Trophoblast cell (in vitro differentiated cells and primary cell): ENCODE measurements around the gene PIP5K1B.
A peak's percentile ranks its signal among the peaks of the same experiment; 100 is the strongest.

ENCODE experiments used
- DNase-seq, 2 donors: peaks; one replicate each; pipeline ENCODE4 v3.0.0-alpha.2; 2016
- H2AFZ ChIP-seq: 2 replicates; pipeline ENCODE4 v1.6.1; 2013; ENCODE audit warnings: low read length, moderate library complexity, mild to moderate bottlenecking; ENCODE audit not compliant: insufficient read depth, poor library complexity
- H2AK5ac ChIP-seq: 2 replicates; pipeline ENCODE4 v1.6.1; 2013; ENCODE audit warnings: mild to moderate bottlenecking, low read length
- H2BK120ac ChIP-seq: 2 replicates; pipeline ENCODE4 v1.6.1; 2013; ENCODE audit warnings: low read length, mild to moderate bottlenecking, moderate library complexity; ENCODE audit not compliant: insufficient read depth, poor library complexity
- H2BK12ac ChIP-seq: 2 replicates; pipeline ENCODE4 v1.6.1; 2013; ENCODE audit warnings: mild to moderate bottlenecking, low read length, moderate library complexity
- H2BK5ac ChIP-seq: 2 replicates; pipeline ENCODE4 v1.6.1; 2013; ENCODE audit warnings: low read length, low read depth, moderate library complexity, mild to moderate bottlenecking; ENCODE audit not compliant: poor library complexity
- H3K14ac ChIP-seq: 2 replicates; pipeline ENCODE4 v1.6.1; 2013; ENCODE audit warnings: mild to moderate bottlenecking, low read length
- H3K18ac ChIP-seq: 2 replicates; pipeline ENCODE4 v1.6.1; 2013; ENCODE audit warnings: mild to moderate bottlenecking, low read length
- H3K23ac ChIP-seq: 2 replicates; pipeline ENCODE4 v1.6.1; 2013; ENCODE audit warnings: low read length
- H3K27ac ChIP-seq: 2 replicates; pipeline ENCODE4 v1.5.1; 2013; ENCODE audit warnings: low read depth, mild to moderate bottlenecking, inconsistent platforms, low read length, moderate library complexity
- H3K27me3 ChIP-seq: 2 replicates; pipeline ENCODE4 v1.6.1; 2013; ENCODE audit warnings: inconsistent platforms, mild to moderate bottlenecking, low read length, moderate library complexity; ENCODE audit not compliant: insufficient read depth
- H3K36me3 ChIP-seq, 2 experiments: 1 replicate in 1 of 2; 2 replicates in 1 of 2; pipeline ENCODE4 v1.6.1; 2013; ENCODE audit warnings: low read length in 2 of 2, mild to moderate bottlenecking in 2 of 2, moderate library complexity in 1 of 2; ENCODE audit not compliant: insufficient read depth in 2 of 2, control insufficient read depth in 1 of 2
- H3K4ac ChIP-seq: 2 replicates; pipeline ENCODE4 v1.6.1; 2013; ENCODE audit warnings: low read depth, mild to moderate bottlenecking, low read length, moderate library complexity
- H3K4me1 ChIP-seq, 2 experiments: 1 replicate in 1 of 2; 2 replicates in 1 of 2; pipeline ENCODE4 v1.6.1; 2013; ENCODE audit warnings: low read length in 2 of 2, mild to moderate bottlenecking in 2 of 2, moderate library complexity in 1 of 2; ENCODE audit not compliant: insufficient read depth in 2 of 2, control insufficient read depth in 1 of 2
- H3K4me2 ChIP-seq: 2 replicates; pipeline ENCODE4 v1.6.1; 2013; ENCODE audit warnings: inconsistent platforms, mild to moderate bottlenecking, low read length, moderate library complexity
- H3K4me3 ChIP-seq: 2 replicates; pipeline ENCODE4 v1.5.1; 2013; ENCODE audit warnings: mild to moderate bottlenecking, low read depth, low read length, inconsistent platforms
- H3K79me1 ChIP-seq: one replicate; pipeline ENCODE4 v1.6.1; 2013; ENCODE audit warnings: low read length
- H3K79me2 ChIP-seq: 2 replicates; pipeline ENCODE4 v1.6.1; 2013; ENCODE audit warnings: low read length, mild to moderate bottlenecking; ENCODE audit not compliant: control insufficient read depth, insufficient read depth, poor library complexity
- H3K9ac ChIP-seq: 2 replicates; pipeline ENCODE4 v1.6.1; 2013; ENCODE audit warnings: mild to moderate bottlenecking, low read length
- H3K9me3 ChIP-seq: 2 replicates; pipeline ENCODE4 v1.6.1; 2013; ENCODE audit warnings: low read depth, mild to moderate bottlenecking, control low read depth, inconsistent platforms, low read length; ENCODE audit not compliant: insufficient read depth
- H4K12ac ChIP-seq: 2 replicates; pipeline ENCODE4 v1.6.1; 2013; ENCODE audit warnings: low read depth, mild to moderate bottlenecking, low read length, moderate library complexity
- H4K8ac ChIP-seq: 2 replicates; pipeline ENCODE4 v1.6.1; 2013; ENCODE audit warnings: low read depth, mild to moderate bottlenecking, low read length, moderate library complexity
- H4K91ac ChIP-seq: one replicate; pipeline ENCODE4 v1.6.1; 2013; ENCODE audit warnings: low read depth, mild to moderate bottlenecking, low read length, moderate library complexity
- WGBS: extraction: QIAGEN DNeasy Blood & Tissue Kit; methylation state at CpG from one replicate; pipeline ENCODE4 v1.1.7; 2013; ENCODE audit warnings: missing lambda C conversion rate; ENCODE audit not compliant: insufficient read length, insufficient coverage; ENCODE audit errors: extremely low coverage; 5-methylcytosine and 5-hydroxymethylcytosine counted together

PIP5K1B gene

DNA sequence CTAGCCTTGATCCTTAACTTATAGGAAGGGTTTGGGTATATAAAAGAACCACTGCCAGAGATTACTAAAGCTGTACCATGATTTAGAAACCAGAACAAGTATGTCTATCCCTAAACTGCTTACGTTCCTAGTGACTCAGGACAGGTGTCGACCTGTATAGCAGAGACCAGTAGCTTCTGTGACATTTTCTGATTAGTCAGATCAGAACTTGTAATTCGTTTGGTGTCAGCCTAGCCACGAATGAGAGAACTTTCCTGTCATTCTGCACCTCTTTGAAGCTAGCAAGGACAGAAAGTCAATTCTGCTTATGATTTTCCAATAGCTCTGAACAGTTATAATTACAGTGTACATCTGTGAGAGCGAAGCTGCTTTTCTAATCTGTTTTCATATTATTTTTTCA, 269.4 kb downstream of the PIP5K1B start:
- Histone ChIP-seq H3K14ac (no peak overlapping the region), H3K79me2 (no peaks in the 10 kb centered on the region)

GRCh38 chr9:68974901-68975300, 269.9 kb downstream of the PIP5K1B start:
- Histone ChIP-seq H3K27me3 (no peaks in the 10 kb centered on the region), H2AK5ac (no peak overlapping the region), H3K4ac (no peak overlapping the region), H3K4me3 (no peak overlapping the region), H3K4me1 (peaks cover 0 to 1% of the 10 kb centered on the region in 2 experiments), H4K8ac (no peak overlapping the region), H2BK5ac (no peak overlapping the region), H2BK120ac (no peak overlapping the region), H3K79me2 (no peaks in the 10 kb centered on the region), H4K12ac (no peak overlapping the region), H4K91ac (no peak overlapping the region), H3K36me3 (peaks cover 0 to 2% of the 10 kb centered on the region in 2 experiments), H3K9me3 (peaks cover 2% of the 10 kb centered on the region), H3K14ac (no peak overlapping the region), H3K4me2 (no peak overlapping the region), H2AFZ (no peak overlapping the region), H3K9ac (no peak overlapping the region), H3K27ac (no peak overlapping the region), H3K18ac (no peak overlapping the region), H3K79me1 (no peaks in the 10 kb centered on the region), H3K23ac (no peak overlapping the region), H2BK12ac (no peak overlapping the region)
- DNase-seq: no peak
- no CpG with 5 or more reads among the region's 3 CpGs for WGBS

More for the DNA sequence above, 269.4 kb downstream of the PIP5K1B start:
- Histone ChIP-seq H3K27ac (no peak overlapping the region), H3K9me3 (peaks cover 2% of the 10 kb centered on the region), H3K36me3 (peaks cover 0 to 2% of the 10 kb centered on the region in 2 experiments), H2BK5ac (no peak overlapping the region), H4K8ac (no peak overlapping the region), H3K27me3 (no peaks in the 10 kb centered on the region), H3K23ac (no peak overlapping the region), H3K9ac (no peak overlapping the region), H3K4me2 (no peak overlapping the region), H3K18ac (no peak overlapping the region), H3K4me3 (no peak overlapping the region), H3K4me1 (no peaks in the 10 kb centered on the region), H2AFZ (no peak overlapping the region), H3K4ac (no peak overlapping the region), H3K79me1 (no peaks in the 10 kb centered on the region), H2BK120ac (no peak overlapping the region), H2BK12ac (no peak overlapping the region), H4K91ac (no peak overlapping the region), H2AK5ac (no peak overlapping the region), H4K12ac (no peak overlapping the region)
- peak in 1 of 2 donors; percentile 7 for DNase-seq
- WGBS: no CpG with 5 or more reads among the region's 5 CpGs

DNA sequence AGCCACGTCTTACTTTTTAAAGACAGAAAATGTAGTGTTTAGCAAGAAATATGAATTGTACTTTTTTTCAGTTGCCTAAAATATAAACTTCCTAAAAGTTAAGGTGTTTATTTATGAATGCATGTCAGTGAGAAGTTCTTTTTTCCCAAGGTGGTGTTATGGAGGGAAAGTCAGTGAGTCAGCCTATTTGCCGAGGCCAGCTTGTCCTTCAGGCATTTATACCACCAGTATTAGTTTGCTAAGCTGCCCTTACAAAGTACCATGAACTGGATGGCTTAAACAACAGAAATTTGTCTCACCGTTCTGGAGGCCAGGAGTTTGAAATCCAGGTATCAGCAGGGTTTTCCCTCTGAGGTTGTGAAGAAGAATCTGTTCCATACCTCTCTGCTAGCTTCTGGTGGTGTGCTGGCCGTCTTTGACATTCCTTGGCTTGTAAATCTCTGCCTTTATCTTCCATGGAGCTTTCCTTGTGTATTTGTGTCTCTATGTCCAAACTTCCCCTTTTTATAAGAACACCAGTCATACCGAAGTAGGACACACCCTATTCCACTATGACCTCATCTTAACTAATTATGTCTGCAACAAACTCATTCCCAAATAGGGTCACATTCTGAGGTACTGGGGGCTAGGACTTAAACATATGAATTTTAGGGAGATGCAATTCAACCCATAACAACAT, 270.5 kb downstream of the PIP5K1B start:
- H3K14ac ChIP-seq: no peak overlapping the region

DNA sequence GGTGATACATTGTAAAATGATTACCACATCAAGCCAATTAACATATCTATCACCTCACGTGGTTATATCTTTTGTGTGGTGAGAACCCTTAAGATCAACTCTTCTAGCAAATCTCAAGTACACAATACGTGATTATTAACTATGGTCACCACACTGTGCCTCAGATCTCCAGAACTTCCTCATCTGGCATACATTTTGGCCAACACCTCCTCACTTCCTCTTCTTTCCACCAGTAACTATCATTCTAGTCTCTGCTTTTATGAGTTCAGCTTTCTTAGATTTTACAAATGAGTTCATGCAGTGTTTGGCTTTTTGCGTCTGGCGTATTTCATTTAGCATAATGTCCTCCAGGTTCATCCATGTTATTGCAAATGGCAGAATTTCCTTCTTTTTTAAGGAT, 273.0 kb downstream of the PIP5K1B start:
- Histone ChIP-seq H4K8ac (no peak overlapping the region), H2AK5ac (no peak overlapping the region), H4K91ac (no peak overlapping the region), H3K79me2 (no peaks in the 10 kb centered on the region), H3K27me3 (no peaks in the 10 kb centered on the region), H3K9ac (no peak overlapping the region), H3K79me1 (no peaks in the 10 kb centered on the region), H3K4me3 (no peak overlapping the region), H3K36me3 (peaks cover 0 to 2% of the 10 kb centered on the region in 2 experiments), H3K9me3 (peaks cover 2% of the 10 kb centered on the region), H3K27ac (no peak overlapping the region), H4K12ac (no peak overlapping the region), H2BK12ac (no peak overlapping the region), H2BK5ac (no peak overlapping the region), H3K4ac (no peak overlapping the region), H2BK120ac (no peak overlapping the region), H3K14ac (no peak overlapping the region), H2AFZ (no peak overlapping the region), H3K18ac (no peak overlapping the region), H3K4me1 (peaks cover 0 to 8% of the 10 kb centered on the region in 2 experiments), H3K23ac (no peak overlapping the region), H3K4me2 (no peak overlapping the region)
- DNase-seq: no peak
- no CpG with 5 or more reads among the region's 4 CpGs for WGBS

More for the DNA sequence above, 270.5 kb downstream of the PIP5K1B start:
- Histone ChIP-seq H4K91ac (no peak overlapping the region), H3K4me1 (peaks cover 0 to 5% of the 10 kb centered on the region in 2 experiments), H3K4ac (no peak overlapping the region), H2AK5ac (no peak overlapping the region), H3K9ac (no peak overlapping the region), H3K18ac (no peak overlapping the region), H3K9me3 (peaks cover 2% of the 10 kb centered on the region), H2BK12ac (no peak overlapping the region), H4K8ac (no peak overlapping the region), H3K36me3 (peaks cover 0 to 2% of the 10 kb centered on the region in 2 experiments), H3K27me3 (no peaks in the 10 kb centered on the region), H2AFZ (no peak overlapping the region), H3K4me2 (no peak overlapping the region), H3K79me1 (no peaks in the 10 kb centered on the region), H3K27ac (no peak overlapping the region), H3K79me2 (no peaks in the 10 kb centered on the region), H2BK5ac (no peak overlapping the region), H2BK120ac (no peak overlapping the region), H4K12ac (no peak overlapping the region), H3K23ac (no peak overlapping the region), H3K4me3 (no peak overlapping the region)
- DNase-seq: peak in 1 of 2 donors; percentile 4
- no CpG with 5 or more reads among the region's 5 CpGs for WGBS
